Measurements from ENCODE around the gene BLVRA. TPM values are rescaled to one million over a fixed set of nuclear protein-coding genes. Genes with fewer than 3 reads are reported as not detected.
"Not testable (repeated sequence)": the region's sequence is repeated elsewhere in the genome, so short reads cannot be mapped to it uniquely, and the experiment has no call there.

BLVRA gene
- total RNA-seq, 1 experiment from 2014 or later, result 27.8 TPM

DNA sequence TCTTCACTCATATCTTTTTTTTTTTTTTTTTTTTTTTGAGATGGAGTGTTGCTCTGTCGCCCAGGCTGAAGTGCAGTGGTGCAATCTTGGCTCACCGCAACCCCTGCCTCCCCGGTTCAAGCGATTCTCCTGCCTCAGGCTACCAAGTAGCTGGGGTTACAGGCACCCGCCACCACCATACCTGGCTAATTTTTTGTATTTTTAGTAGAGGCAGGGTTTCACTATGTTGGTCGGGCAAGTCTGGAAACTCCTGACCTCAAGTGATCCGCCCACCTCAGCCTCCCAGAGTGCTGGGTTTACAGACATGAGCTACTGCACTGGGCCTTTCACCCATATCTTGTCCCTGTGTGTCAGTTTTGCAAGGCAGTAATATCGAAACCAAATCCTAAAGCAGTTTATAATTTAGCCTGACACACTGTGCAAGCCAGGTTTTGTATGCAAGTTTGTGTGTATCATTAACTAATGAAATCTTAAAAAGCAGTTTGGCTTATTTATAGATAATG is 26.2 kb downstream of the BLVRA start:
- not testable (repeated sequence) for H3K27ac ChIP-seq; H3K9me3 ChIP-seq (replicated peaks); H3K36me3 ChIP-seq; H3K4me1 ChIP-seq (replicated peaks); H3K27me3 ChIP-seq (replicated peaks); H3K4me3 ChIP-seq
- peak in 1 of 2 experiments; percentile 15 for DNase-seq (ENCODE audit: low read depth in 1 of 2, low spot score in 2 of 2)

DNA sequence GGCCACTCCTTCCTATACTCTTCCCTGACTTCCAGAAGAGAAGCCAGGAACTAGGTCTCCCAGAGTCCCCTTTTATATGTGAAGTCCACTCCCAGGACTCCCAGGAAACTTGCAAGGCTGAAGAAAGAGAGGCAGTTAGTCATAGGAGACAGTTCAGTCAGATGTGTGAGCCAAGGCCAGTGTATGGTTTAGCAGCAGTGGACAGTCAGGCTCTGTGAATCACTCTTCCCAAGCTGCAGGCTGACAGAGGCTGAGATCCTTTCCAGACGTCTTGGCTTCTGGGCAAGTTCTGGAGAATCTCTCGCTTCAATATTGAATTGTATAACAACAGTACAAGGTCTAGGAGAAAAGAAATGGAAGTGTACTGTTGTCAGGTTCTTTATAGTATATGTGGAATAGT is 26.9 kb downstream of the BLVRA start:
- Histone ChIP-seq H3K27me3 (replicated peaks) (no peaks in the 10 kb centered on the region), H3K27ac (no peak overlapping the region), H3K9me3 (replicated peaks) (no peaks in the 10 kb centered on the region), H3K4me3 (no peak overlapping the region), H3K36me3 (no peaks in the 10 kb centered on the region; the same call in 1 of the 2 replicates), H3K4me1 (replicated peaks) (no peaks in the 10 kb centered on the region)
- DNase-seq (ENCODE audit: low read depth in 1 of 2, low spot score in 2 of 2), result no peak

DNA sequence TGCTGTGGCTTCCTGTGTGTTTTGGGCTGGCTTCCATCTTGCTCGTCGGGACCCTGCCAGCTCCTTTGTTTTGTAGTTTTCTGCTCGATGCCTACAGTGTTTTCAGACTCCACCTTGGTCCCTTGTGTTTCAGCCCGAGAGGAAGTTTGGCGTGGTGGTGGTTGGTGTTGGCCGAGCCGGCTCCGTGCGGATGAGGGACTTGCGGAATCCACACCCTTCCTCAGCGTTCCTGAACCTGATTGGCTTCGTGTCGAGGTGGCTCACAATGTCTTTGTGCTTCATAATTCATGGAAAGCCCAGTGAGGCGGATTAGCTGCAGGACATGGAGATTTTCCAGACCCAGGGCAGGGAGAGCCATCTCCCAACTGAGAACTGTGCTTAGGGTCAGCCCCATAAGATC is 29.3 kb downstream of the BLVRA start:
- H3K4me1 ChIP-seq (replicated peaks), result no peaks in the 10 kb centered on the region
- DNase-seq (ENCODE audit: low read depth in 1 of 2, low spot score in 2 of 2), result peak in 1 of 2 experiments; percentile 25
- H3K27ac ChIP-seq, result no peak overlapping the region
- no peaks in the 10 kb centered on the region for H3K27me3 ChIP-seq (replicated peaks)
- H3K9me3 ChIP-seq (replicated peaks), result no peaks in the 10 kb centered on the region
- H3K4me3 ChIP-seq, result no peak overlapping the region
- peaks cover 15% of the 10 kb centered on the region; the same call in 1 of the 2 replicates for H3K36me3 ChIP-seq

DNA sequence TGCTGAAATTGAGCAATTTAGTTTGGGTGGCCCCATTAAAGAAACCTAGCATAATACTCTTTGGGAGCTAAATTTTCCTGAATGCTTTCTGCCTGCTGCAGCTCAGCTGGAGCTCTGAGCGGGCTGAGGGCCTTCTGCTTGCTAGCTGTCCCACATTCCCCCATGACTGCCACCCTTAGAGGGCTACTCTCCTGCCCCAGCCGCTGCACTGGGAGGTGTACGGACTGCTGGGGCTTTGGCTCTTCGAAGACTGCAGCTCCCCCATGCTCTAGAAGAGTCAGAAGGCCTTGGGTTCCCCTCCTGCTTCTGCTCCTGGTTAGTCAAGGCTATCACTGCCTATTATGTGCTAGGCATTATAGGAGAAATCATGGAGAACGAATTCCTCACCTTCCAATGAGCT is 31.5 kb downstream of the BLVRA start:
- Histone ChIP-seq H3K4me3 (no peak overlapping the region), H3K36me3 (peaks cover 15% of the 10 kb centered on the region; the same call in 1 of the 2 replicates), H3K27me3 (replicated peaks) (no peaks in the 10 kb centered on the region), H3K27ac (no peak overlapping the region), H3K9me3 (replicated peaks) (no peaks in the 10 kb centered on the region), H3K4me1 (replicated peaks) (no peaks in the 10 kb centered on the region)
- peak in 1 of 2 experiments; percentile 16 for DNase-seq (ENCODE audit: low read depth in 1 of 2, low spot score in 2 of 2)

DNA sequence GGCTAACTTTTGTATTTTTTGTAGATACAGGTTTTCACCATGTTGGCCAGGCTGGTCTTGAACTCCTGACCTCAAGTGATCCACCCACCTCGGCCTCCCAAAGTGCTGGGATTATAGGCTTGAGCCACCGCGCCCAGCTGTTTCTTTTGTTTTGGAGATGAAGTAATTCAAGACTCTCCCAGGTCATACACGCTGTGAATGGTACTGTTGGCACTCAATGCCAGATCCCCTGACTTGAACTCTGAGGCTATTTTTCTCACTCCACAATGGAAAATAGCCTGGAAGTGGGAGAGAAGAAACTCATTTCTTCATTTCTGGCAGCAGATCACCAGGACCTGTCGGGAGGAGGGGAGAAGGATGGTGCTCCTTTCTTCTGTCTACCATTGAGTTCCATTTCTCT is 32.4 kb downstream of the BLVRA start:
- Histone ChIP-seq H3K4me1 (replicated peaks) (no peaks in the 10 kb centered on the region), H3K4me3 (no peak overlapping the region), H3K27ac (no peak overlapping the region), H3K9me3 (replicated peaks) (no peaks in the 10 kb centered on the region), H3K27me3 (replicated peaks) (no peaks in the 10 kb centered on the region), H3K36me3 (peaks cover 15% of the 10 kb centered on the region; the same call in 1 of the 2 replicates)
- DNase-seq (ENCODE audit: low read depth in 1 of 2, low spot score in 2 of 2), result no peak

DNA sequence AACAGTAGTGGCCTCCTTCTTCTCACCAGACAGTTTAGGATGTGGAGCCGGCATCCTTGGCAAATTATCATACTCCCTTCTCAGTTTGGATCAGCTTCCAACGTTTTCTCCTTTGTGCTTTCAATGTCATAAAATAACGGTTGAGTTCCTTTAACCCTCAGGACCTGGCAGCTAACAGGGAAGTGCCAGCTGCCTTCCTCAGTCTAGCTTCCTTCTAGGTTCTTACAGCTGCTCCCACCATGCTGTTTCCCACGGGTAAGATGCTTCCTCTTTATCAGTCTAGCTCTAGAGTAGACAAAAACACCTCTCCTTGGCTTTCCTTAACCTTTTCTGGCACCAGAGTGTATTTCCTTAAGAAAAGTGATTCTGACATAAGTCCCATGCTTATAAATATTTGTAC is 33.2 kb downstream of the BLVRA start:
- H3K27ac ChIP-seq, result no peak overlapping the region
- H3K27me3 ChIP-seq (replicated peaks), result no peaks in the 10 kb centered on the region
- no peak overlapping the region for H3K4me3 ChIP-seq
- no peak for DNase-seq (ENCODE audit: low read depth in 1 of 2, low spot score in 2 of 2)
- peaks cover 15% of the 10 kb centered on the region; the same call in 1 of the 2 replicates for H3K36me3 ChIP-seq
- H3K4me1 ChIP-seq (replicated peaks), result no peaks in the 10 kb centered on the region
- H3K9me3 ChIP-seq (replicated peaks), result no peaks in the 10 kb centered on the region

DNA sequence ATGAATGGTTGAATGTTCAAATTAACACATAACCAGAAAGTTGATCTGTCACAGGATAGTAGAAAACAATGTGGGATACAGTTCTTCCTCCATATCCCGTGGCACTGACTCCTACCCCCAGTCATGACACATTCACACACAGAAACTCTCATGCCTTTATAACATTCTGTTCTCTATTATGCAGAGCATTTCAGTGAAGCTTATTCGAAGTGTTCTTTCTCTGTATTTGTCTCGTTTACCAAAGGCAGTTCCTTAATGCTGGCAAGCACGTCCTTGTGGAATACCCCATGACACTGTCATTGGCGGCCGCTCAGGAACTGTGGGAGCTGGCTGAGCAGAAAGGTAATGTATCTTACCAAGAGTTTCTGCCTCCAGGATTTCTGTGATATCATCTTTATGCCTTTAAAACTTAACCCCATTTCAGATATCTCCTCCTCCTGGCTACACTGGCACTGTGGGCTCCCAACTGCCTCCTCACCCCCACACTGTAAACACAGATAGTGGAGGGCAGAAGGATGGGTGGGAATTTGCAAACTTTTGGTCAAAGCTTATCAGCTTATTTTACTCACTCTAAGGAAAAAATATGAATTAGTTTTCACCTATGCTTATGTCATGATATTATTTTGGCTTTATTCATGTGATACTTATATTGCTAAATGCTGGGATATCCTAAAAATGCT is 34.1 kb downstream of the BLVRA start:
- DNase-seq (ENCODE audit: low read depth in 1 of 2, low spot score in 2 of 2), result no peak
- no peaks in the 10 kb centered on the region for H3K4me1 ChIP-seq (replicated peaks)
- H3K27ac ChIP-seq, result no peak overlapping the region
- H3K36me3 ChIP-seq, result peaks cover 15% of the 10 kb centered on the region; the same call in 1 of the 2 replicates
- H3K4me3 ChIP-seq, result no peak overlapping the region
- H3K27me3 ChIP-seq (replicated peaks), result no peaks in the 10 kb centered on the region
- no peaks in the 10 kb centered on the region for H3K9me3 ChIP-seq (replicated peaks)

DNA sequence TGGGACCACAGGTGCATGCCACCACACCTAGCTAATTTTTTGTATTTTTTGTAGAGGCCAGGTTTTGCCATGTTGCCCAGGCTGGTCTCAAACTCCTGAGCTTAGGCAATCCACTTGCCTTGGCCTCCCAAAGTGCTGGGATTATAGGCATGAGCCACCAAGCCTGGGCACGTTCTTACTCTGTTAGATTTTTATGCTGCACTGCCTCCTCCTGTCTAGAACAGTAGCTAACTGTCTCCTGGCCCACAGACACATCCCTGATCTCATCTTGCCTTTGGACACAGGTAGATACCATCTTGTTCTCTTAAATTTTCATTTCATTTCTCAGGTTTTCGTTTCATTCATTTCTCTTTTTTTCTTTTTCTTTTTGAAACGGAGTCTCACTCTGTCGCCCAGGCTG is 41.1 kb downstream of the BLVRA start:
- H3K4me3 ChIP-seq, result no peak overlapping the region
- H3K36me3 ChIP-seq, result peaks cover 7% of the 10 kb centered on the region
- H3K27ac ChIP-seq, result no peak overlapping the region
- DNase-seq (ENCODE audit: low read depth in 1 of 2, low spot score in 2 of 2), result no peak
- H3K4me1 ChIP-seq (replicated peaks), result no peaks in the 10 kb centered on the region
- H3K27me3 ChIP-seq (replicated peaks), result no peaks in the 10 kb centered on the region
- H3K9me3 ChIP-seq (replicated peaks), result no peaks in the 10 kb centered on the region

DNA sequence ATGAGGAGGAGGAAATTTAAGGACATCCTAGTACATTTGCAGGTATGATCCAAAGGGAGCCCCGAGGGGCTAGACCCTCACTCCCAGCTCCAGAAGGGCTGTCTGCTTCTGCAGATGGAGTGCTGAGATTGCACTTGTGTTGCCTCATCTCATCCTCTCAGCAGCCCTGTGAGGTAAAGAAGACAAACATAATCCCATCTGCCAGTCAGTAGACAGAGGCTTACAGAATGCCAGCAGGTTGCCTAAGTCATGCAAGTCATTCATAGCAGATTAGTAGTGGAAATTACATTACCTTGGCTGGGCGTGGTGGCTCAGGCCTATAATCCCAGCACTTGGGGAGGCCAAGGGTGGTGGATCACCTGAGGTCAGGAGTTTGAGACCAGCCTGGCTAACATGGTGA is 45.4 kb downstream of the BLVRA start:
- Histone ChIP-seq H3K9me3 (replicated peaks) (no peaks in the 10 kb centered on the region), H3K4me1 (replicated peaks) (no peaks in the 10 kb centered on the region), H3K4me3 (no peak overlapping the region), H3K27ac (no peak overlapping the region), H3K36me3 (peaks cover 12% of the 10 kb centered on the region), H3K27me3 (replicated peaks) (no peaks in the 10 kb centered on the region)
- DNase-seq (ENCODE audit: low read depth in 1 of 2, low spot score in 2 of 2), result no peak

DNA sequence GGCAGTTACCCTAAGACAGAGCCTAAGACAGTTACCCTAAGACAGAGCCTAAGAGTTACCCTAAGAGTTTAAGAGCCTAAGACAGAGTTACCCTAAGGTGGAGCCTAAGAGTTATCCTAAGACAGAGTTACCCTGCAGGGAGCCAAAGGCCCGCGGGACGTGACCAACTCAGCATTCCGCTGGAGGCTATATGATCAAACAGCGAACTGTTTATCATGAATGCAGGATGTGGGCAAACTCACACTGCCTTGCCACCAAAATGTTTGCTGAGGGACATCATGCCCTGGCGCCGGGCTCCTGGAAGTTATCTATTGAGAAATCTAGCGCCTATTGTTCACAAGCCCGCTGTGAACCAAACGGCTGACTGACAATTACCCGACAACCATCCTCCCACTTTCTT is 49.9 kb downstream of the BLVRA start:
- Histone ChIP-seq H3K4me3 (no peak overlapping the region), H3K27ac (no peak overlapping the region), H3K36me3 (peaks cover 5% of the 10 kb centered on the region; the same call in 1 of the 2 replicates), H3K4me1 (replicated peaks) (no peaks in the 10 kb centered on the region), H3K9me3 (replicated peaks) (no peaks in the 10 kb centered on the region), H3K27me3 (replicated peaks) (no peaks in the 10 kb centered on the region)
- DNase-seq (ENCODE audit: low read depth in 1 of 2, low spot score in 2 of 2), result no peak

DNA sequence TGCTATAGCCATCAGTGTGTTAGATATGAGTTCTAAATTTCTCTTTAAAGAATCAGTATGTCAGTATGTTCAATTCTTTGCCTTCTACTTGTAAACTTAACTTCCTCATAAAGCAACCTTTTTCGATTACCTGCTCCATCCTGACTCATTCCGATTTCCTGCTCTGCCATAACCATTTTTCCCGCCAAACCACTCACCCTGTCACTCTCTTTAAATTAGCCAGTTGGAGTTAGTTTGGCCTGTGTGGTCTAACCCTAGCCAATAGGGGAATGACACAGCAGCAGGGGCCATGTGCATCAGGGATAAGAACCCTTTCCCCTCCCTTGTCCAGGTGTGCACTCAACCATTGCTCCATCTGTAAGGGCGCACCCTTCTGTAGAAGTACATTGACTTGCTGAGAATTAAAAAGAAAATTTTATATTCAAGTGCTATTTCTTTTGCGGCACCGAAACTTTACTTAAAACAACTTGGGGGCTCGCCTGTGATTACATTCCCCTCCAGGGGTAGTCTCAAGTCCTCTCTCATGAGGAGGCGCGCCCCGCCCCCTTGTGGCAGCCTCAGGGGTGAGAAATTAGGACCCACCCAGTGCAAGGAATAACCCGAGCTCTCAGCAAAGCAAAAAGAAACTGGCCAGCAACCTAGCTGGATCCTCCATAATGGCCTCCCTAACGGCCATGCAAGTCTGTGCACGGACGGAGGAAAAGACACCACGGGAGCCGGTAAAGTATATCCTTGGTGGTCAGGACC is 51.9 kb downstream of the BLVRA start:
- not testable (repeated sequence) for H3K4me1 ChIP-seq (replicated peaks); H3K36me3 ChIP-seq; H3K9me3 ChIP-seq (replicated peaks); H3K4me3 ChIP-seq; H3K27me3 ChIP-seq (replicated peaks); H3K27ac ChIP-seq
- peak; percentile 4 to 57 for DNase-seq (ENCODE audit: low read depth in 1 of 2, low spot score in 2 of 2)

DNA sequence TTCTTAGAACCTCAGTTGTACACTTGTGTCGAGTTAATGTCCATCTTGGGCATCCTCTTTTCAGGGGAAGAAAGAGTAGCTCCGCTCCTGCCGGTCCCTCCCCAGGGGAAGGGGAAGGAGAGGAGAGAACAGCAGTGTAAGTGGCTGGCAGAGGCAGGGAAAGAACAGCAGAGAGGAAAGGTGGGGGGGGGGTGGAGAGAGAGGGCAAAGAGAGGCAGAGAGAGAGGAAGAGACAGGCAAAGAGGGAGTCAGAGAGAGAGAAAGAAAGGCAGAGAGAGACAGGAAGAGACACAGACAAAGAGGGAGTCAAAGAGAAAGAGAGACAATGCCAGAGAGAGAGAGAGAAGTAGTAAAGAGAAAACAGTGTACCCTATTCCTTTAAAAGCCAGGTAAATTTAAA is 56.9 kb downstream of the BLVRA start:
- H3K4me1 ChIP-seq (replicated peaks), result no peaks in the 10 kb centered on the region
- no peaks in the 10 kb centered on the region for H3K36me3 ChIP-seq
- H3K9me3 ChIP-seq (replicated peaks), result no peaks in the 10 kb centered on the region
- no peak overlapping the region for H3K27ac ChIP-seq
- no peak overlapping the region for H3K4me3 ChIP-seq
- H3K27me3 ChIP-seq (replicated peaks), result peaks cover 13% of the 10 kb centered on the region; the same call in 1 of the 2 replicates
- DNase-seq (ENCODE audit: low read depth in 1 of 2, low spot score in 2 of 2), result no peak

DNA sequence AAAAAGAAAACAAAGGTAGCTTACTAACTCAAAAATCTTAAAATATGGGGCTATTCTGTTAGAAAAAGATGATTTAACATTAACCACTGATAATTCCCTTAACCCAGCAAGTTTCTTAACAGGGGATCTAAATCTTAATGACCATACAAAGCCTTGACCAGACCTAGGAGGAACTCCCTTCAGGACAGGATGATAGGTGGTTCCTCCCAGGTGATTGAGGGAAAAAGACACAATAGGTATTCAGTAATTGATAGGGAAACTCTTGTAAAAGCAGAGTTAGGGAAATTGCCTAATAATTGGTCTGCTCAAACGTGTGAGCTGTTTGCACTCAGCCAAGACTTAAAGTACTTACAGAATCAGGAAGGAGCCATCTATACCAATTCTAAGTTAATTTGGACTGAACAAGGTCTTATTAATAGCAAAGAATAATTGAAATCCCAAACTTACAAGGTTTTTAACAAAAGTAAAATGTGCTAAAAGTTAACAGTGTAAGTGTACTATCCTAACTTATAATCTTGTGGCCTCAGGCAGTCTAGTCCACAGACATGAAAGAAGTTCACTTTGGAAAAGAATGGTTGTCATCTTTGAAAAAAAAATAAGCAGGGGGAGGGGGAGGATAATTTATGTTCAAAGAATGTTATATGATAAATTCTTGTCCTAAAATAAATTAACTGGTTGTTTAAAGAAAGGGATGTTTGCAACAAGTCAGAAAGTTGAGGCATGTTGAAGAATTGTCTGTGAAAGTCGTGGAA is 57.7 kb downstream of the BLVRA start:
- H3K9me3 ChIP-seq (replicated peaks); DNase-seq (ENCODE audit: low read depth in 1 of 2, low spot score in 2 of 2); H3K4me3 ChIP-seq; H3K36me3 ChIP-seq; H3K27ac ChIP-seq; H3K4me1 ChIP-seq (replicated peaks): not testable (repeated sequence)
- peaks cover 18% of the 10 kb centered on the region; the same call in 1 of the 2 replicates for H3K27me3 ChIP-seq (replicated peaks)

DNA sequence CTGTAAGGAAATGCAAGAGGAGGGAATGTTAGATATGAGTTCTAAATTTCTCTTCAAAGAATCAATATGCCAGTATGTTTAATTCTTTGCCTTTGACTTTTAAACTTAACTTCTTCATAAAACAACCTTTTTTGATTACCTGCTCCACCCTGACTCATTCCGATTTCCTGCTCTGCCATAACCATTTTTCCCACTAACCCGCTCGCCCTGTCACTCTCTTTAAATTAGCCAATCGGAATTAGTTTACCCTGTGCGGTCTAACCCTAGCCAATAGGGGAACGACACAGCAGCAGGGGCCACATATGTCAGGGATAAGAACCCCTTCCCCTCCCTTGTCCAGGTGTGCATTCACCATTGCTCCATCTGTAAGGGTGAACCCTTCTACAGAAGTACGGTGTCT is 64.9 kb downstream of the BLVRA start:
- H3K4me3 ChIP-seq; H3K4me1 ChIP-seq (replicated peaks); H3K27ac ChIP-seq; H3K36me3 ChIP-seq; DNase-seq (ENCODE audit: low read depth in 1 of 2, low spot score in 2 of 2); H3K9me3 ChIP-seq (replicated peaks): not testable (repeated sequence)
- H3K27me3 ChIP-seq (replicated peaks), result peaks cover 17% of the 10 kb centered on the region
